Stimulated activated CD8-positive, alpha-beta memory T cell treated with anti-CD3 and anti-CD28 coated beads, Interleukin-15, amount 100 ng/mL, for 48 hours (primary cell): ENCODE measurements around the gene NPSR1.
"Not testable (repeated sequence)": the region's sequence is repeated elsewhere in the genome, so short reads cannot be mapped to it uniquely, and the experiment has no call there.

Source experiments
- DNase-seq, 2 donors: peaks; one replicate each; pipeline ENCODE4 v3.0.0-alpha.2; 2020; ENCODE audit warnings: low read depth in 2 of 2

Gene NPSR1

DNA sequence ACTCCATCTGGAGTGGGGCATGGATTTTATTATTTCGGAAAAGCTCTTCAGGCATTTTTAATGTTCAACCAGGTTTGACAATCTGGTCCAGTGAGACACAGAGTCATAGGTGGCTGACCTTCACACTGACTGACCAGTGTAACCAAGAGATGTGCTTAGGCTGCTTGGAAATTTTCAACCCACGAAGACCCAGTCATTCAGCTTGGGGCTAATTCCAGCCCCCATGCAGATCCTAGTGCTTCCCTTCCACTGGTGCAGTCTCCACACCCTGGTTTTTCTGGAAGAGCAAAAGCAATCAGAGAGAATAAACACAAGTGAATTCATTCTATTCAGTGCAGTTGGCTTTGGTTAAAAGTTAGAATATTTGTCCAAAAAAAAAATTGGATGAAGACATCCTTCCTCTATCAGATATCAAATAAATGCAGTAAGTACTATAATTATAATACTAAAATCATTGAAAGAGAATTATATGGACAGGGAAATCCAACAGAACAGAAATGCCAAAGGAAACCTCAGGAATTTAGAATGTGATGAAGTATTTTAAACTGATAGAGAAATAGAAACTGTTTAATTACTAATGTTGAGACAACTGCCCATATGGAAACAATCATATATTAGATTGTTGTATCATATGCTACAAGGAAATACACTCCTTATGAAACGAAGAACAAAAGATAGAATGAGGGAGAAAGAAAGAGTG is 178.0 kb downstream of the NPSR1 start:
- no peak for DNase-seq

DNA sequence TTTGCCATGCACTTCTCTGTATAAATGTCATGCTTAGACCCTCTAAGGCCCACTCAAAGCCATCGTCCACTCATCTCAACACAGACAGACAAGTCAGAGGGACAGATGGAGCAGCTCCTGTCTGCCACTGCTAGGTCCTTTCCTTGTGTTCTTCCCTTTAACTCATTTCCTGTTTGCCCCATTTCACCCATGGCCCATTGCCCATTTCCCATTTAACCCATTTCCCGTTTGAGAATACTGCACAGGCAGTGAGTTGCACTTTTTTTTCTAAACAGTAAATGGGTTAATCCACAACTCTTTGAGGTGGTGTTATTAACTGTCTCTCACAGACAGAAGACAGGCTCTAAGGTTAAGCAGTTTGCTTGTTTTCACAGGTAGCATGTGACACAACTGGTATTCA is 179.3 kb downstream of the NPSR1 start:
- DNase-seq: no peak

GRCh38 chr7:34837801-34838201 is 179.8 kb downstream of the NPSR1 start:
- DNase-seq: no peak

- DNase-seq: no peak
These were observed 180.3 kb downstream of the NPSR1 start for GRCh38 chr7:34838329-34838728.

- no peak for DNase-seq
These were observed 181.6 kb downstream of the NPSR1 start for GRCh38 chr7:34839645-34840044.

GRCh38 chr7:34840176-34840785 is 182.3 kb downstream of the NPSR1 start:
- no peak for DNase-seq

GRCh38 chr7:34841326-34841725 is 183.3 kb downstream of the NPSR1 start:
- no peak for DNase-seq

GRCh38 chr7:34842782-34843181 is 184.8 kb downstream of the NPSR1 start:
- no peak for DNase-seq

DNA sequence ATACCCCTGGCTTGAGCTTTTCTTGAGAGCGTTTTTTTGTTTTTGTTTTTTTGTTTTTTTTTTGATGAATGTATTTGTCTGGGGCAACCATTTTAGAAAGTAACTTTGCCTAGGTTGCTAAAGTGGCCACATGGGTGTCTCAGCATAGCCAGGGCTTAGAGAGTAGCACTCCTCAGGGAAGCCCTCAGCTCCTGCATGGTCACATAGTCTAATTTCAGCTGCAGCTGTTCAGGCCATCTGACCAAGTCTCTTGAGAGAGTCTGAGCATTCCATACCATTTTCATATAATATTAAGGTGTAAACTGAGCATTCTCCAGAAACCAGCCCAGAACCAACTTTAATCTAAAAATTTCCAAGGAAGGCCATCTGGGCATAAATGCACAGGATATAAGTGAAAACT is 186.4 kb downstream of the NPSR1 start:
- DNase-seq: no peak

- DNase-seq: no peak
These were observed 187.1 kb downstream of the NPSR1 start for GRCh38 chr7:34844936-34845665.

GRCh38 chr7:34845666-34846361 is 187.8 kb downstream of the NPSR1 start:
- no peak for DNase-seq

GRCh38 chr7:34846976-34847375 is 189.0 kb downstream of the NPSR1 start:
- DNase-seq: no peak

DNA sequence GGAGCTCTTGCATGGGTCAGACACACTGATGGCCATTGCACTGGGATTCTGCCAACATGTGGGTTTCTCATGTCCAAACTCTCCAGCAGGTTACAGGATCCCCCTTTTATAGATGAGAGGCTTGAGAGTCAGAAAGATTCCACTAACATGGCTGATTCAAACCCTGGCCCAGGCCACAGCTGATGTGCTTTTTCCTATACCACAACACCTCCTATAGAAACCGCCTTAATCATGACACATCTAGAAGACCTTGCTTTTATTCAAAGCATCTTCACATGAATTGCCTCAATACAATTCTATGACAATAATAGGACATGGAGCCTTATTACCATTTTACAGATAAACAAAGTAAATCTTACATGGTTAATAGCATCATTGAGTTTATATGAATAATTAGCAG is 190.7 kb downstream of the NPSR1 start:
- DNase-seq: no peak

DNA sequence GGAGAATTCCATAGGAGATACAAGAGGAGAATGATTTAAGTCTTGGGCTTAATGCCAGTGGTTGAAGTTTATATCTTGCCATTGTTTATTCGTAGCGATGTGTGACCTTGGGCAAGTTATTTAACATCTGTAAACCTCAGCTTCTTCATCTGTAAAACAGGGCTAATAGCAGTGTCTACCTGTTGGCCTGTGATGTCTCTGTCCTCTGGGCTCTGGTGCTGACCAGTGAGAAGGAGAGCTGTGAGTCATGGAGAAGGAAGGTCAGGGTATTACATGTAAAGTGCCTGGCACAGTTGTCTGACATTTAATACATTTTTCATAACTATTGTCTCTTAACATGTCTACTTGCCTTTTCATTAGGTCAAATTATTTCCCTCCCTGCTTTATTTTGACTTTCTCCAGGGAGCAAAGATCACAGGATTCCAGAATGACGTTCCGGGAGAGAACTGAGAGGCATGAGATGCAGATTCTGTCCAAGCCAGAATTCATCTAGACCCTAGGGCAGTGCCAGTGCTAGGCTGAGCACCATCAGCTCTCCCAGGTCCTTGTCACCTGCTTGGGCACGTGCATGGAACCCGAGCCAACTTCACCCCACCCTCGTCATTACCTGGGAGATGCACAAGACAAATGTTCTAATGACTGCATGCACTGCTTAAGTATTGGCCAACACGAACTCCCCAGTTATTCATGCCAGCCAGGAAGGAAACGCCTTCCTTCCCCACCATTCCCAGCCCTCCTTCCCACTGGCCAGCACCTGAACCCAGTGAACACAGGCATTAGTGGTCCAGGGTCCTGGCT is 191.3 kb downstream of the NPSR1 start:
- no peak for DNase-seq

DNA sequence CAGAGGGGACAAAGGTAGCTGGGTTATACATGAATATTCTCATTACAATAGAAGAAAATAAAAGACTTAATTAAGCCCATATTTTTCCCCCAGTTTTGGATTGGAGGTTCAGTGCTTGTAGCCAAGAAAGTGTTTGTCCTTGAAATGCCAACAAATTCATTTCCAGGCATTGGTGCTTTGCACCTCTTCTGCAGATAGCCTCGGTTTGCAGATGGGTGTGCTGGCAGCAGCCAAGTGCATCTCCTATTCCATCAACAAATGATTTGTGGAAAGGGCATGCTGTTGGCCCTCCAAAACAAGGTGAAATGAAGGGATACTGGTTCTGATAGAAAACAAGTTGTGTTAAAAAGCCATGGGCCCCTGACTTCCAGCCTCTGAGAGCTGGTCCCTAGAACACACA is 192.0 kb downstream of the NPSR1 start:
- DNase-seq: no peak

GRCh38 chr7:34850681-34851080 is 192.7 kb downstream of the NPSR1 start:
- no peak for DNase-seq

DNA sequence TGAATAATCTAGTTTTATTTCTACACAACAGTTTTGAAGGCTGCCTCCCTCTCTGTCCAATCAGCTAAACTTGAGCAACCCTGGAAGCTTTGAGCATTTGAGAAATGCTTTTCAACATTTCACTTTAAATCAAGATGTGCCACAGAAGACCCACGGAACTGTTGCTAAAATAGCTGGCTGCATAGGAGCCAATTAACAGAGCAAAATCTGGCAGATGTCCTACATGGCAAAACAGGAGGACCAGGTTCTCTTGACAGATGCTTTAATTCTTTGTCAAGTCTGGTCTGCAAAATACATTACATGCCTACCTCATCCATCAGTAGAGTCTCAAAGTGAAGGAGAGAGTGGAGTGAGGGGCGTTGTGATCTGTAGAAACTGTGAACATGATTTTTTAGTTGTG is 193.4 kb downstream of the NPSR1 start:
- DNase-seq: no peak

DNA sequence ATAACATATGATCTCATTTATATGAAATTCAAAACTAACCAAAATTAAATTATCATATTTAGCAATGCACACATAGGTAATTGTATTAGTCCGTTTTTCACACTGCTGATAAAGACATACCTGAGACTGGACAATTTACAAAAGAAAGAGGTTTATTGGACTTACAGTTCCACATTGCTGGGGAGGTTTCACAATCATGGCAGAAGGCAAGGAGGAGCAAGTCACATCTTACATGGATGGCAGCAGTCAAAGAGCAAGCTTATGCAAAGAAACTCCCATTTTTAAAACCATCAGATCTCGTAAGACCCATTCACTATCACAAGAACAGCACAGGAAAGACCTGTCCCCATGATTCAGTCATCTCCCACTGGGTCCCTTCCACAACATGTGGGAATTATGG is 200.4 kb downstream of the NPSR1 start:
- DNase-seq: not testable (repeated sequence)

DNA sequence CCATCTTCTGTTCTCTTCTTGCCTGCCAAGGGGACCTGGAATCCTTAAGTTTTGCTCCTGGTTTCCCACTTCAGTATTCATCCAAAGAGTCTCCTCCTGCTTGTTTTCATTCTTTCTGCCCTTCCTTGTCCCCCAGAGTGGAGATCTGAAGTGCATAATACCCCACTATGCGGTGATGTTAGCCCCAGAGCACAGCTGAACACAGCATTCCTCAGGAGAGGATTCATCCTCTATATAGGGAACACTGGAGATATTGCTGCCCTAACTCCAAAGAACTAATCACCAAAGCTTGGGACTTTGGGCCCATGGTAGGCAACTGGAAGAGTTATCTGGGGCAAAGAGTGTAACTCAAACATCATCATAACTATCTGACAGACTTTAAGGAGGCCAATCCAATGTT is 201.3 kb downstream of the NPSR1 start:
- not testable (repeated sequence) for DNase-seq

GRCh38 chr7:34866222-34866621 is 208.2 kb downstream of the NPSR1 start:
- DNase-seq: not testable (repeated sequence)

GRCh38 chr7:34867341-34867740 is 209.3 kb downstream of the NPSR1 start:
- DNase-seq: not testable (repeated sequence)

GRCh38 chr7:34868602-34869001 is 210.6 kb downstream of the NPSR1 start:
- not testable (repeated sequence) for DNase-seq
